Hematopoietic multipotent progenitor cell treated with erythropoietin and hydrocortisone succinate and interleukin-3 and kit ligand, for 6 days (in vitro differentiated cells): Measurements from ENCODE around the gene TAC1.
"Not testable (repeated sequence)": the region's sequence is repeated elsewhere in the genome, so short reads cannot be mapped to it uniquely, and the experiment has no call there.

Source experiments
- DNase-seq: peaks from one replicate; pipeline ENCODE4 v3.0.0-alpha.2; 2015

The TAC1 gene

GRCh38 chr7:97731736-97732564 lies at the start of gene TAC1:
TAC1 (plus strand) TSS chr7:97732086; CDS start chr7:97732613, 527 bp downstream.
- DNase-seq = no peak

- DNase-seq = no peak
Measured at GRCh38 chr7:97685952-97686351, 45.9 kb upstream of the TAC1 start.

GRCh38 chr7:97693586-97693985 lies 38.3 kb upstream of the TAC1 start:
- DNase-seq = no peak

- no peak for DNase-seq
Measured at GRCh38 chr7:97694355-97694754, 37.5 kb upstream of the TAC1 start.

- no peak for DNase-seq
Measured at GRCh38 chr7:97697396-97697795, 34.5 kb upstream of the TAC1 start.

GRCh38 chr7:97722386-97722785 lies 9.5 kb upstream of the TAC1 start:
- no peak for DNase-seq

- DNase-seq = no peak
Measured at GRCh38 chr7:97732565-97733275, 834 bp downstream of the TAC1 start.

GRCh38 chr7:97733276-97734161 lies 1.6 kb downstream of the TAC1 start:
- no peak for DNase-seq

GRCh38 chr7:97734255-97734654 lies 2.4 kb downstream of the TAC1 start:
- DNase-seq = no peak

- DNase-seq = no peak
Measured at GRCh38 chr7:97735075-97735474, 3.2 kb downstream of the TAC1 start.

- no peak for DNase-seq
Measured at GRCh38 chr7:97748482-97748881, 16.6 kb downstream of the TAC1 start.

GRCh38 chr7:97751566-97751965 lies 19.7 kb downstream of the TAC1 start:
- DNase-seq = no peak

GRCh38 chr7:97752215-97752614 lies 20.3 kb downstream of the TAC1 start:
- no peak for DNase-seq

GRCh38 chr7:97757824-97758223 lies 25.9 kb downstream of the TAC1 start:
- no peak for DNase-seq

- no peak for DNase-seq
Measured at GRCh38 chr7:97770850-97771249, 39.0 kb downstream of the TAC1 start.

GRCh38 chr7:97771576-97771975 lies 39.7 kb downstream of the TAC1 start:
- no peak for DNase-seq

GRCh38 chr7:97772045-97772901 lies 40.4 kb downstream of the TAC1 start:
- DNase-seq = no peak

GRCh38 chr7:97786398-97786797 lies 54.5 kb downstream of the TAC1 start:
- not testable (repeated sequence) for DNase-seq
